Muscle layer of colon (tissue), 2 donors: Measurements from ENCODE around the gene CD180.

Experiments used
- H3K27ac ChIP-seq: one replicate; pipeline ENCODE4 v1.7.0; 2013; ENCODE audit warnings: low read depth, mild to moderate bottlenecking, low read length, moderate library complexity
- H3K27me3 ChIP-seq, 2 donors: one replicate each; pipeline ENCODE4 v1.7.0; 2013; ENCODE audit warnings: low read length in 2 of 2, mild to moderate bottlenecking in 2 of 2; ENCODE audit not compliant: insufficient read depth in 2 of 2, control insufficient read depth in 1 of 2
- H3K36me3 ChIP-seq: one replicate; pipeline ENCODE4 v1.7.0; 2013; ENCODE audit warnings: mild to moderate bottlenecking, low read length; ENCODE audit not compliant: insufficient read depth
- H3K4me1 ChIP-seq: one replicate; pipeline ENCODE4 v1.7.0; 2013; ENCODE audit warnings: mild to moderate bottlenecking, low read length; ENCODE audit not compliant: insufficient read depth
- H3K4me3 ChIP-seq, 2 donors: one replicate each; pipeline ENCODE4 v1.7.0; 2013; ENCODE audit warnings: low read length in 2 of 2, low read depth in 1 of 2, mild to moderate bottlenecking in 1 of 2, moderate library complexity in 1 of 2
- H3K9ac ChIP-seq: one replicate; pipeline ENCODE4 v1.7.0; 2013; ENCODE audit warnings: low read length
- H3K9me3 ChIP-seq: one replicate; pipeline ENCODE4 v1.7.0; 2013; ENCODE audit warnings: mild to moderate bottlenecking, low read length
- donor health status: abdominal sarcoma.
- donor health status: Adenocarcinoma of cecum.

Gene CD180

DNA sequence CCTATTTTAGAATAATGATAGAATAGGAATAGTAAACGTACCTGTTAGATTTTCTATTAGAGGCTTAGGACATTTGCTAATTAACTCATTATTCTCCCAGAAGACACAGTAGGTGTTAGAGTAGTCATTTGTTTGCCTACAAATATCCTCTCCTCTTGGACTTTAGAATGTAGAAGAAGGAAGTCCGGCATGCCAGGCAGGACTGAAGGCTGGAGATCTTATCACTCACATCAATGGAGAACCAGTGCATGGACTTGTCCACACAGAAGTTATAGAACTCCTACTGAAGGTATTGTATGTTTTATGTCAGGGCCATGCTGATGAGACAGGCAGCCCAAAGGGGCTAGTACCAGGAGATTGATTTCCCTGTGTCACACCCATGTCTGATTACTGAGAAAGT is 43.3 kb downstream of the CD180 start:
- H3K4me3 ChIP-seq, result no peak overlapping the region
- H3K27me3 ChIP-seq, result no peaks in the 10 kb centered on the region
- peaks cover 23% of the 10 kb centered on the region for H3K36me3 ChIP-seq
- H3K27ac ChIP-seq, result no peak overlapping the region
- no peak overlapping the region for H3K9ac ChIP-seq
- no peaks in the 10 kb centered on the region for H3K4me1 ChIP-seq
- no peaks in the 10 kb centered on the region for H3K9me3 ChIP-seq

DNA sequence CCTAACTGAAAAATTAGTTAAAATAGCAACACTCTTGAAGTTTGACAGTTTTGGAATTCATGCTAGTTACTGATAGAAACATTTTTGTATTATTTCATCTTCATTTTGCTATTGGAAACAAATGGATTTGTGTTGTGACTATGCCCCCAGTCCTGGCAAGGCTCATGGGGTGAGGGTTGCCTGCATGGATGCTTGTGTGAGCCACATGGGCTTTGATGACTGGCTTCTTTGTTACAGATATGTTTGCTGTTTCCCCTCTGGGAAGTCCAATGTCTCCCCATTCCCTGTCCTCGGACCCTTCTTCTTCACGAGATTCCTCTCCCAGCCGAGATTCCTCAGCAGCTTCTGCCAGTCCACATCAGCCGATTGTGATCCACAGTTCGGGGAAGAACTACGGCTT is 44.2 kb downstream of the CD180 start:
- Histone ChIP-seq H3K4me3 (no peak overlapping the region), H3K36me3 (peaks cover 23% of the 10 kb centered on the region), H3K9me3 (no peaks in the 10 kb centered on the region), H3K9ac (no peak overlapping the region), H3K4me1 (no peaks in the 10 kb centered on the region), H3K27me3 (no peaks in the 10 kb centered on the region), H3K27ac (no peak overlapping the region)

DNA sequence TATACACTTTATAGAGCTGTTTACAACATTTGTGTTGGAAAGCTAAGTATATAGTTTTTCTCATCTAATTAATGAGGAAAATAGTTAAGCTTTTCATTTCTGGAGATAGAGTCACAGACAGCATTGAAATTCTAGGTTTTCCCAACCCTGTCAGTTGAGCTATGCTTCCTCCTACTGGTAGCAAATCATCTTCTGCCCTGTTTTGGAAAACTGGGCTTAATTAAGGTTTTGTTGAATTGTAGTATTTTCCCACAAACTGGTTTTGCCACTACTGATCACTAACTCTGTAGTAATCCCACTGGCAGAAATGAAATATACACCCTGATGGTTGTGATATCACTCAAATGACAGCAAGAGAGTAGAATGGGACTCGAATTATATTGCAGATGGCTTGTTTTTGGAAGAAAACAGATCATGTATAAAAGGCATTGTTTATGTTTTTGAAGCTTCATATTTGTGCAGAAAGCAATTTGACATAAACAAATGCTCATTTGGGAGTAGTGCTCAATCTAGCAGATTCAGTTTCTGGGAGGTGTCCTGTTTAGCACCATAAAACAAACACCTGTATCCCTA is 46.6 kb downstream of the CD180 start:
- H3K9me3 ChIP-seq, result no peaks in the 10 kb centered on the region
- peak overlapping the region in 1 of 2 donors; percentile 20 for H3K4me3 ChIP-seq
- H3K27ac ChIP-seq, result no peak overlapping the region
- no peaks in the 10 kb centered on the region for H3K27me3 ChIP-seq
- H3K9ac ChIP-seq, result no peak overlapping the region
- no peaks in the 10 kb centered on the region for H3K4me1 ChIP-seq
- H3K36me3 ChIP-seq, result peaks cover 28% of the 10 kb centered on the region

DNA sequence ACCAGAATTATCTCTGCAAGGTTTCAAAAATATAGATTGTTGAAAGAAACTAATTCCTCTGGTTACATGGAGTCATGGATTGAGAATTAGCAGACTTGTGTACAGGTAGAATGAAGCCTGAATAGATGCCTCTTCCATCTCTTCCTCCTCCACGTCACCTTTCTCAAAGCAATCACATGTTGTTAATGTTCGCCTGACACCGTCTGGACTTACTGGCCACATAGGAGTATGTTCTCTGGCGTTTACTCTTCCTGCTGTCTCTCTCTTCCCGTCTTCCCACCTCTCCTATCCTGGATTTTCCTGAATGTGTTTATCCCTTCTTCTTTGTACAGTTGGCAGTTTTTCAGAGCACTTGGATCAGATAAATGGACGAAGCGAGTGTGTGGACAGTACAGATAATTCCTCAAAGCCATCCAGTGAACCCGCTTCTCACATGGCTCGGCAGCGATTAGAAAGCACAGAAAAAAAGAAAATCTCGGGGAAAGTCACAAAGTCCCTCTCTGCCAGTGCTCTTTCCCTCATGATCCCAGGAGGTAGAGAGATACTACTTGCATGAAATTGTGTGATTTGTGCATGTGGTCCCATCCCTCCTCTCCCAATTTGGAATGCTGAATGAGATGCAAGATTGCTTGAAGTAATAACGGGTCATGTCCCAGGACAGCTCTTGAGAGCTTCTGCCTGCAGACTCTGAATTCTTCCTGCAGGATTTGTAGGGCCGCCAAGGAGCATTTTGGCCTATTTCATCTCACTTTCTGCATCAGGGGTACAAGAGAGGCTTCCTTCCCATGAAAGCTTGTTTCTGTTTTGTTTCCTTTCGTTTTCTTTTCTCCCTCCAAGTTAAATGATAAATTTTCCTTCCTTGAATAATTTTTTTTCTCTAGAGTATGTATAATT is 47.3 kb downstream of the CD180 start:
- Histone ChIP-seq H3K27me3 (no peaks in the 10 kb centered on the region), H3K27ac (peak overlapping the region; percentile 14), H3K4me1 (no peaks in the 10 kb centered on the region), H3K36me3 (peaks cover 33% of the 10 kb centered on the region), H3K9me3 (no peaks in the 10 kb centered on the region), H3K4me3 (peak overlapping the region in 1 of 2 donors; percentile 20), H3K9ac (no peak overlapping the region)

DNA sequence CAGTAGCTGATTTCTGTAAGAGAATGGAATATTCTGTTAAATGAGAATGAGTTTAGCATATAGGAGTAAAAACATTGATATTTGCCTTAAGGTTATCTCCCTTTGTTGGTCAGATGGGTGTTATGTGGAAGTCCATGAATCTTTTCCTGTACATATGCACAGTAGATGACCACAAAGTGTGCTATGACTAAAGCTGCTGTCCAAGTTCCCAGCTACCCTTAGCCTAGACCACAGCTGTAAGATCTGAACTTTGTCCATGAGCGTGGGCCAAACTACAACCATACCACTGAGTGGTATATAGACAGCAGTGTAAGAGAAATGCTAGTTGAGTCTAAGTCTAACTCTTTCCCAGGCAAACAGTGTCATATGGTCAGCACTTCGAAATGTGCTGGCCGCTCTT is 48.8 kb downstream of the CD180 start:
- Histone ChIP-seq H3K9me3 (no peaks in the 10 kb centered on the region), H3K27ac (no peak overlapping the region), H3K27me3 (no peaks in the 10 kb centered on the region), H3K4me3 (no peak overlapping the region), H3K36me3 (peaks cover 40% of the 10 kb centered on the region), H3K4me1 (no peaks in the 10 kb centered on the region), H3K9ac (no peak overlapping the region)

DNA sequence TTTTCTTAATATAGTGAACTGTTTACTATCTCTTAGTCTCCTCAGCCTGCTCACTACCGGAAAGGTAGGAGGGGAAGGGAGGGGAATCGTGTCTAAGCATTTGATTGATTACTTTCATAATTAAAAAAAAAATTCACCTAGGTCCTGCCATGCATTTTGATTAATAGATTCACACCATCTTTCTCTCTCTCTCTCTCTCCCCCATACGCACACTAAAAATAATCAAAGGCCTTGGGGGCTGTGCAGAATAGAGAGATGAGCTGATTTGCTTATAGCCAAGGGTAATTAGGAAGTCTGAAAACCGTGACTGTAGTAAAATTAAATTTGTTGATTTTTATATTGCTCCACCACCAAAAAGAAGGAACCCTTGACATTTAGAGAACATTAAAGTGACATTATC is 49.6 kb downstream of the CD180 start:
- Histone ChIP-seq H3K4me1 (no peaks in the 10 kb centered on the region), H3K27me3 (no peaks in the 10 kb centered on the region), H3K36me3 (peaks cover 48% of the 10 kb centered on the region), H3K4me3 (no peak overlapping the region), H3K9me3 (no peaks in the 10 kb centered on the region), H3K27ac (no peak overlapping the region), H3K9ac (no peak overlapping the region)

DNA sequence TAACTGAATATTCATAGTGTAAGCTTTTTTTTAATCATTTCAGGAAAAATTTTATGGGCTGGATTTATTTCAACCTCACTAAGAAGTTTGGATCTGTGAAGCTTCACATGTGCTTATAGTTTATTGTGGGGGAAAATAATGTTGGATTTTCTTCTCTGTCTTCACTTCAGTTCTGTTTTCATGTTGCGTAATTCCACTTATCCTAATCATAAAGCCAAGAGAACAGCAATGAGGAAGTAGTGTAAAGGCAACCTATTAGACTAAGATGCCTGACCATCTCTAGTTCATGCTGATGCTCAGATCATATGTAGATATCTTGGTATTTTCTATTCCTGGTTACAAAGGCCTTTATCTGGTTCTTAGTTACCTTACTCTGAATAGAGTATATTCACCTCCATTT is 50.0 kb downstream of the CD180 start:
- no peak overlapping the region for H3K9ac ChIP-seq
- H3K4me1 ChIP-seq, result no peaks in the 10 kb centered on the region
- H3K27me3 ChIP-seq, result no peaks in the 10 kb centered on the region
- H3K27ac ChIP-seq, result no peak overlapping the region
- no peak overlapping the region for H3K4me3 ChIP-seq
- no peaks in the 10 kb centered on the region for H3K9me3 ChIP-seq
- H3K36me3 ChIP-seq, result peaks cover 51% of the 10 kb centered on the region

DNA sequence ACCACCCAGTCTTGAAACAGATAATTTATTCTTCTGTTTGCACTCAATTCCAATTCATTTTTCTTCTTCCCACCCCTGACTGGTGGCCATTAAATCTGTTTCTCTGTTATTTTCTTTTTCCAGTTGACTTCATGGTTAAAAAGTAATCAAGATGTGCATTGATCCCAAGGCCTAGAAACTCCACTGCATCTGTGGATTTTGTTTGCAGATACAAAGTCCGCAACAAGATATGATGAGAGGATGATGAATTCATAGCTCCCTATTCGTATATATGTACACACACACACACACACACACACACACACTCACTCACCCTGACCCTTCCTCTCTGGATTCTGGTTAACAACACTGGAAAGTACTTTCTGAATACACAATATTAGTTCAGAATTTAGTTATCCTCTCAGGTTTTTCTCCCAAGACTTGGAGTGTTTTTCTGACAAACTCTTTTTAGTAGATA is 52.4 kb downstream of the CD180 start:
- Histone ChIP-seq H3K9me3 (no peaks in the 10 kb centered on the region), H3K36me3 (peaks cover 43% of the 10 kb centered on the region), H3K27ac (no peak overlapping the region), H3K27me3 (no peaks in the 10 kb centered on the region), H3K4me3 (no peak overlapping the region), H3K9ac (no peak overlapping the region), H3K4me1 (no peaks in the 10 kb centered on the region)

DNA sequence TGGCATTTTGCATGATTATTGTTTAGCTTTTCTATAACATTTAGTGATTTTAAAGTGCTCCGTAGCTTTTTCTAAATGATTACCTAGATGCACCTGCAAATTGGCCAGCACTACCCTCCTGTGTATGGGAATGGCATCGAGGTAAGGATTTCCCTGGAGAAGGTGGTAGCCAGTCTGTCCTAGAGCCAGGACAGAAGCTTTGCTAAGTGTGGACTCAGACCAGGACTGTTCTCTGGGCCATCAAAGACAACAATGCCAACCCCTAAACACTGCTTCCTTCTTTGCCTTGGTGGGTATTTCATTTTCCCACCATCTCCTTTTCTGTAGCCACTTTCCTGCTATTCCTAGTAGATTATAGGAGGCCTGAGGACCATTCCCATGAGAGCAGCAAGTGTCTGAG is 53.0 kb downstream of the CD180 start:
- Histone ChIP-seq H3K36me3 (peaks cover 43% of the 10 kb centered on the region), H3K4me3 (no peak overlapping the region), H3K27ac (no peak overlapping the region), H3K9me3 (no peaks in the 10 kb centered on the region), H3K4me1 (no peaks in the 10 kb centered on the region), H3K9ac (no peak overlapping the region), H3K27me3 (no peaks in the 10 kb centered on the region)

DNA sequence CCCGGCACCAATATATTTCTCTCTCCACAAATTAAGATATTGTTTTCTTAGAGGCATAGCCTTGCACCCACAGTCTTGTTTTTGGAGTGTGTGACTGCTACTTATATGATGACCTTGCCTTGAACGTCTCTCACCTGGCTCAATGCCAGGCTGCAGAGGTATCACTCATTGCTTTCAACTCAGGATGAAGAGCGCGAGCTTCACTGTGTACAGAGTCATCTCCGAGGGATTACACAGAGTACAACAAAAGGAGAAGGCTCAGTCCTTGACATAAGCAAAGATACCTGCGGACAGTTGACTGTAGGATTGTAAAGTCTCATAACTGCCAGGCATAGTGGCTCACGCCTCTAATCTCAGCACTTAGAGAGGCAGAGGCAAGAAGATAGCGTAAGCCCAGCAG is 53.8 kb downstream of the CD180 start:
- no peaks in the 10 kb centered on the region for H3K4me1 ChIP-seq
- peaks cover 48% of the 10 kb centered on the region for H3K36me3 ChIP-seq
- H3K9ac ChIP-seq, result no peak overlapping the region
- H3K27ac ChIP-seq, result no peak overlapping the region
- H3K4me3 ChIP-seq, result no peak overlapping the region
- H3K27me3 ChIP-seq, result no peaks in the 10 kb centered on the region
- H3K9me3 ChIP-seq, result no peaks in the 10 kb centered on the region

DNA sequence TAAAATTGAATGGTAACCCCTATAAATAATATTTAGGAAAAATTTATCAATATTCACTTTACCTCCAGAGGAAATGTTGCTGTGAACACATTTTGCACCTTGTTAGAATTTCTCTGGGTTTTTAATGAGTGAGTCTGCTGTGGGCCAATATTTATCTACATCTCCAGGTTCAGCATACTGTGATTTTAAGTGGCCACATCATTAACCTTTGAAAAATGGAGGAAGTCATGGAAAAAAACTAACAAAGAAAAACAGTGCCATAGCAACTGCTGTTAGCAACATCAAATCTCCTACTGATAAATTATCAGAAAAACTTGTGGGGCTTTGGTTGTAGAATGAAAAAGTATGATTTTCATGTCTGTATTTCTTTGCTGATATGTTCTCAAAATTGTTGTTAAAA is 55.0 kb downstream of the CD180 start:
- no peak overlapping the region for H3K27ac ChIP-seq
- no peak overlapping the region for H3K9ac ChIP-seq
- H3K27me3 ChIP-seq, result no peaks in the 10 kb centered on the region
- H3K36me3 ChIP-seq, result peaks cover 58% of the 10 kb centered on the region
- no peaks in the 10 kb centered on the region for H3K4me1 ChIP-seq
- H3K9me3 ChIP-seq, result no peaks in the 10 kb centered on the region
- no peak overlapping the region for H3K4me3 ChIP-seq

DNA sequence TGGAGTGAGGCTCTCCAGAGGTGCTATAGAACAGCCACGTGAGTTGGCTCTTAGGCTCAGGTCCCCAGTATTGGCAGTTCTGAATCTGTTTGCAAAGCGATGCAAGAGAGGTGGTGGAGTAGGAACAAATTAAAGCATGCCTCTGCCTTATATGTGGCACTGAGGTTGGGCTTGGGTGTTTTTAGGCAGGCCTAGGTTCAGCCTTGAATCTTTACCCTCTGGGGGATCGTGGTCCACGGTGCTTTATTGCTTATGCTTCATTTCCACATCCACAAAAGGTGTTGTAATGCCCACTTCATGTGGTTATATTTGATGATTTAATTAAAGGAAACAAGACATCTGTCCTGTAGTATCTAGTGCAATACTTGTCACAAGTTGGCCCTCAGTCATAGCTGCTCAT is 56.2 kb downstream of the CD180 start:
- Histone ChIP-seq H3K9me3 (no peaks in the 10 kb centered on the region), H3K27me3 (no peaks in the 10 kb centered on the region), H3K4me1 (no peaks in the 10 kb centered on the region), H3K36me3 (peaks cover 61% of the 10 kb centered on the region), H3K4me3 (no peak overlapping the region), H3K27ac (no peak overlapping the region), H3K9ac (no peak overlapping the region)
